Measurements from ENCODE around the gene CALD1.

- TF ChIP-seq CTCF (conservative IDR thresholded peaks at IDR 0.05 in 1 of 2, IDR thresholded peaks at IDR 0.05 in 1 of 2; ENCODE audit: extremely low read depth in 1 of 2, insufficient read depth in 1 of 2, low read depth in 1 of 2, low read length in 2 of 2) (no peak), EZH2 (IDR thresholded peaks at IDR 0.05; ENCODE audit: borderline replicate concordance, low read length) (no peak)
Measured at GRCh38 chr7:134739362-134739761, 40.1 kb upstream of the CALD1 start.

Measured in mammary epithelial cell (primary cell).